GM21576 (cell line): Measurements from ENCODE around the gene PRKCE.
"Not testable (repeated sequence)": the region's sequence is repeated elsewhere in the genome, so short reads cannot be mapped to it uniquely, and the experiment has no call there.

ENCODE experiments used
- ATAC-seq: cut with Tn5 transposase; IDR thresholded peaks from one replicate; pipeline ENCODE4 v1.9.1; 2021; ENCODE audit warnings: mild to moderate bottlenecking, moderate library complexity; ENCODE audit not compliant: unreplicated experiment

Gene PRKCE

GRCh38 chr2:45882707-45883602 lies 231.5 kb downstream of the PRKCE start:
- ATAC-seq: no peak

- ATAC-seq: no peak
These were observed 232.1 kb downstream of the PRKCE start for GRCh38 chr2:45883603-45884000.

- ATAC-seq: no peak
These were observed 232.7 kb downstream of the PRKCE start for GRCh38 chr2:45884126-45884525.

GRCh38 chr2:45885171-45885621 lies 233.7 kb downstream of the PRKCE start:
- no peak for ATAC-seq

GRCh38 chr2:45886171-45886663 lies 234.7 kb downstream of the PRKCE start:
- no peak for ATAC-seq

- ATAC-seq: no peak
These were observed 236.7 kb downstream of the PRKCE start for GRCh38 chr2:45888167-45888566.

GRCh38 chr2:45888641-45889040 lies 237.2 kb downstream of the PRKCE start:
- ATAC-seq: no peak

- peak; percentile 63 for ATAC-seq
These were observed 237.6 kb downstream of the PRKCE start for GRCh38 chr2:45889053-45889452.

- peak; percentile 33 for ATAC-seq
These were observed 238.3 kb downstream of the PRKCE start for GRCh38 chr2:45889620-45890370.

- ATAC-seq: not testable (repeated sequence)
These were observed 238.8 kb downstream of the PRKCE start for GRCh38 chr2:45890371-45890646.

GRCh38 chr2:45890819-45891218 lies 239.3 kb downstream of the PRKCE start:
- no peak for ATAC-seq

- ATAC-seq: no peak
These were observed 240.4 kb downstream of the PRKCE start for GRCh38 chr2:45891719-45892424.

- ATAC-seq: no peak
These were observed 240.9 kb downstream of the PRKCE start for GRCh38 chr2:45892425-45892745.

GRCh38 chr2:45892757-45893156 lies 241.3 kb downstream of the PRKCE start:
- ATAC-seq: no peak

GRCh38 chr2:45894211-45894610 lies 242.7 kb downstream of the PRKCE start:
- no peak for ATAC-seq

GRCh38 chr2:45895241-45895861 lies 243.9 kb downstream of the PRKCE start:
- ATAC-seq: no peak

- no peak for ATAC-seq
These were observed 244.8 kb downstream of the PRKCE start for GRCh38 chr2:45896311-45896710.

- no peak for ATAC-seq
These were observed 246.4 kb downstream of the PRKCE start for GRCh38 chr2:45897842-45898241.

GRCh38 chr2:45898819-45899218 lies 247.3 kb downstream of the PRKCE start:
- ATAC-seq: no peak

GRCh38 chr2:45899926-45900325 lies 248.5 kb downstream of the PRKCE start:
- no peak for ATAC-seq

GRCh38 chr2:45901468-45902032 lies 250.1 kb downstream of the PRKCE start:
- no peak for ATAC-seq
